ENCODE data around the gene ADSS1.

Gene ADSS1

GRCh38 chr14:104734601-104734990 lies 10.6 kb downstream of the ADSS1 start:
- no peak for DNase-seq (ENCODE audit: low read depth)

- no peak for DNase-seq (ENCODE audit: low read depth)
Observed at GRCh38 chr14:104734991-104735779, 11.2 kb downstream of the ADSS1 start.

GRCh38 chr14:104735830-104736642 lies 12.0 kb downstream of the ADSS1 start:
- DNase-seq (ENCODE audit: low read depth): no peak

- DNase-seq (ENCODE audit: low read depth): no peak
Observed at GRCh38 chr14:104738375-104739019, 14.5 kb downstream of the ADSS1 start.

GRCh38 chr14:104739026-104739425 lies 15.0 kb downstream of the ADSS1 start:
- no peak for DNase-seq (ENCODE audit: low read depth)

- DNase-seq (ENCODE audit: low read depth): no peak
Observed at GRCh38 chr14:104739546-104740516, 15.8 kb downstream of the ADSS1 start.

GRCh38 chr14:104741108-104741802 lies 17.2 kb downstream of the ADSS1 start:
- DNase-seq (ENCODE audit: low read depth): no peak

GRCh38 chr14:104741803-104742251 lies 17.8 kb downstream of the ADSS1 start:
- DNase-seq (ENCODE audit: low read depth): no peak

- no peak for DNase-seq (ENCODE audit: low read depth)
Observed at GRCh38 chr14:104742586-104743455, 18.8 kb downstream of the ADSS1 start.

GRCh38 chr14:104743461-104744380 lies 19.7 kb downstream of the ADSS1 start:
- DNase-seq (ENCODE audit: low read depth): no peak

- DNase-seq (ENCODE audit: low read depth): no peak
Observed at GRCh38 chr14:104744484-104744883, 20.5 kb downstream of the ADSS1 start.

GRCh38 chr14:104745431-104745830 lies 21.4 kb downstream of the ADSS1 start:
- no peak for DNase-seq (ENCODE audit: low read depth)

- DNase-seq (ENCODE audit: low read depth): no peak
Observed at GRCh38 chr14:104746071-104746545, 22.1 kb downstream of the ADSS1 start.

- DNase-seq (ENCODE audit: low read depth): no peak
Observed at GRCh38 chr14:104746934-104747481, 23.0 kb downstream of the ADSS1 start.

GRCh38 chr14:104747876-104748275 lies 23.8 kb downstream of the ADSS1 start:
- no peak for DNase-seq (ENCODE audit: low read depth)

- DNase-seq (ENCODE audit: low read depth): no peak
Observed at GRCh38 chr14:104749111-104749649, 25.2 kb downstream of the ADSS1 start.

GRCh38 chr14:104750056-104750752 lies 26.2 kb downstream of the ADSS1 start:
- no peak for DNase-seq (ENCODE audit: low read depth)

All from T follicular helper cell (primary cell).